Left renal cortex interstitium (tissue), 4 donors: Measurements from ENCODE around the gene SMYD3. TPM values are rescaled to one million over a fixed set of nuclear protein-coding genes. Genes with fewer than 3 reads are reported as not detected.
A peak's percentile ranks its signal among the peaks of the same experiment; 100 is the strongest.

Experiments
- DNase-seq, 4 donors: peaks; one replicate each; pipeline ENCODE4 v3.0.0-alpha.2; 2013; ENCODE audit warnings: low read depth in 4 of 4, low spot score in 2 of 4, missing footprints in 1 of 4
- polyA plus RNA-seq, 4 donors: library from polyadenylated mRNA; unstranded; fragments of 120-200 nt; gene quantifications; one replicate each; pipeline ENCODE4 v1.2.1, GENCODE V29; 2013; ENCODE audit not compliant: insufficient read length in 4 of 4

SMYD3 gene
- polyA plus RNA-seq = 10 to 100 TPM; 23.8 to 31.7 (median 27.7) TPM

- DNase-seq = peak; percentile 50 to 82 (median 69)
Measured at GRCh38 chr1:246506674-246507481, at the start of gene SMYD3. TSS of gene SMYD3 (minus strand) at chr1:246507279.

DNA sequence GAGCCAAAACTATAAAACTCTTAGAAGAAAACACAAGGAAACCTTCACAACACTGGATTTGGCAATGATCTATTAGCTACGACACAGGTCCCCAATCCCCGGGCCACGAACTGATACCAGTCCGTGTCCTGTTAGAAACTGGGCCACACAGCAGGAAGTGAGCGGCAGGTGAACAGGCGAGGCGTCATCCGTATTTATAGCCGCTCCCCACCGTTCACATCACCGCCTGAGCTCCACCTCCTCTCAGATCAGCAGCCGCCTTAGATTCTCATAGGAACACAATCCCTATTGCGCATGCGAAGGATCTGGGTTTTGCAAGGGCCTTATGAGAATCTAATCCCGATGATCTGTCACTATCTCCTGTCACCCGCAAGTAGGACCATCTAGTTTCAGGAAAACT lies 47.1 kb upstream of the SMYD3 start:
- no peak for DNase-seq

DNA sequence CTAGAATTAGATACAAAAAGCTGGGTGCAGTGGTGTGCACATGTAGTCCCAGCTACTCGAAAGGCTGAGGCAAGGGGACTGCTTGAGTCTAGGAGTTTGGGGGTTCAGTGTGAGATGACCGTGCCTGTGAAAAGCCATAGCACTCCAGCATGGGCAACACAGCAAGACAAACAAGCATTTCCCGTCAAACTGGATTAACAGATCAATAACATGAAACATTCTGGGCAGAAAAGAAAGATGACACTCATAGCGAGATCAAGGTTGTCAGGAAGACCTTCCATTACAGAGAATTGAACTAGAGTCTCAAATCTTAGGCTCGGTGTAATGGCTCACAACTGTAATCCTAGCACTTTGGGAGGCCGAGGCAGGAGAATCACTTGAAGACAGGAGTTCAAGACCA lies 45.0 kb upstream of the SMYD3 start:
- DNase-seq = no peak

DNA sequence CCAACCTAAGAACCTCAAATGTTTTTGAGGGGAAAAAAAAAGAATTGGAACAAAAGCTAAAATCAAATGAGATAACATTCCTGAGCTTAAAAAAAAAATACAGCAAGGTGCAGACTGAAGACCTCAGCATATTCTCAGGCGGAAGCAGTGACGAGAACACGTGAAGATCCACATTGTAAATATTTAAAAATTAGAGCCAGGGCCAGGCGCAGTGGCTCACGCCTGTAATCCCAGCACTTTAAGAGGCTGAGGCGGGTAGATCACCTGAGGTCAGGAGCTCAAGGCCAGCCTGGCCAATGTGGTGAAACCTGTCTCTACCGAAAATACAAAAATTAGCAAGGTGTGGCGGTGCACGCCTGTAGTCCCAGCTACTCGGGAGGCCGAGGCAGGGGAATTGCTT lies 43.3 kb upstream of the SMYD3 start:
- no peak for DNase-seq

- DNase-seq = no peak
Measured at GRCh38 chr1:246549665-246550064, 42.6 kb upstream of the SMYD3 start.

- no peak for DNase-seq
Measured at GRCh38 chr1:246544001-246544400, 36.9 kb upstream of the SMYD3 start.

DNA sequence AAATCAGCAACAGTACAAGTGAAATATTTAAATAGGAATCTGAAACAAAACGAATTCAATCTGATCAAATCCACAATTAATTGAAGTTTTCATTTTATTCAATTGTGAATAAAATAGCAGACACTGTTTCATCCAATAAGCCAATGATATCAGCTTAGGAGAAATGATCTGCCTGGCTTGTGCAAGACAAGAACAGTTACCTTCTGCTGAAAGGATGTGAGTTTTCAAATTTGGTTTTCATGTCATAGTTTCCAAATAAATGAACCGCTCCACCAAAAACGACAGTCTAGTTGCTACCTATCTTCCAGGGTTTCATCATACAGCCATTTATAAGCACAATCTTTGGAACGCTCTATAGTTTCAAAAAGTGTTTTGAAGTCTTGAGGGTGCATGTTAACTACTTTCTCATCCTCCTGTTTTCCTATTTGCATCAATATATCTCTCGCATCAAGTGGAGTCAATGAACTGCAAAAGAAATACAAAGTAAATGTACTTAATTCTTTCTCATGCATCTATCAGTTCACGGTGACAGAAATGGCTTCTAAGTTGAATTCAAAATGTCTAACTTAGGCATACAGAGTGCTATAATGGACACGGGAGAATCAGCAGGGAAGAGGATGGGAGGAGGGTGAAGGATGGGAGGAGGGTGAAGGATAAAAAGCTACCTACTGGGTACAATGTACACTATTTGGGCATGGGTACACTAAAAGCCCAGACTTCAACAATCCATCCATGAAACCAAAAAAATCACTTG lies 33.8 kb upstream of the SMYD3 start:
- no peak for DNase-seq

GRCh38 chr1:246537887-246538286 lies 30.8 kb upstream of the SMYD3 start:
- no peak for DNase-seq

DNA sequence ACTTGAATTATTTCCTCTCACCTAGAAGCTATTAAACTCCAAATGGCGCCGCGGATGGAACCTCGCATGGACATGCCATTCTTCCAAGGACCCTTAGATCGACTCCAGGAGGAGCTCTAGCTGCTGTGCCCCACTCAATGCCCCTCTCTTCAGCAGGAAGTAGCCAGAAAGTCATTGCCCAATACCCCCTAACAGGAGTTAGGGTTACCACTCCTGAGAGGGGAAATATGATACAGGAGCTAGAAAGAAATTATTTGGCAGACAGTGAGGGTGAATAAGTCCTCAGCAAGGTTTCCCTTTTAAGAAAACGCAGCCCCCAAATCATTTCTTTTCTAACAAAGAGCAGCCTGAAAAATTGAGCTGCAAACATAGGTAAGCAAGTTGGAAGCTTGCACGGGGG lies 30.4 kb upstream of the SMYD3 start:
- no peak for DNase-seq

GRCh38 chr1:246534114-246534513 lies 27.0 kb upstream of the SMYD3 start:
- DNase-seq = no peak

GRCh38 chr1:246533371-246533905 lies 26.4 kb upstream of the SMYD3 start:
- no peak for DNase-seq

DNA sequence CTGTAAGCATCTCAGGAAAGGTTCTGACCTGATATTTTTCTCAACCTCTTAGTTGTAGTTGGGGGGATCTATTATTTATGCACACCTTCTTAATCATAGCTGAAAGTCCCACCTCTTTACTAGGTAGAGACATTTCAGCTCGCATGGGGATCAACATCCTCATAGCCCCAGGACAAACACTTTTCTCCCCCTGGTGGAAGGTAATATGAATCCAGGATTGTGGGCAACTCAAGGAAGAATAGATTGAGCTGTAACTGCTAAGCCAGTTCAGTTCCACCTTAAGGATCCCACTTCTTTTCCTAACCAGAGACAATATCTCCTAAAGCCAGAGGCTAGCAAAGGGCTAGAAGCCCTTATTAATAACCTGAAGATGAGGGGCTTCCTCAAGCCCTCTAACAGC lies 25.4 kb upstream of the SMYD3 start:
- no peak for DNase-seq

DNA sequence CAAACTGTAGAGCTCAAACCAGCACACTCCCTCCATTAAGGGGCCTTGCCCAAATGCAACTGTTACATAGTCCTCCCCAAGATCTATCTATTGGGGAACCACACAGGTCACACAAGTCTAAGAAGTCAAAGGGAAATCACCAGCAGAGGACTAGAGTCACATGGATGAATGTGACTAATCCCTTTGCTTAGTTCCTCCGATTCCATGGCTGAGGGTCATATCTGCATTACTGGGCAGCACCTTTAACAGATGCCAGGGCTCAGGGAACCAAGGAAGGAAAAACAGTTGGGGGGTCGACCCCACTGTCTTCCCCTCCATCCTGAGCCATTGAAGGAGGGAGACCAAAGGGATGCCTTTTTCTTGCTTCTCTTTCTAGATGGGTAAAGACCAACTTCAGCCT lies 23.4 kb upstream of the SMYD3 start:
- no peak for DNase-seq

GRCh38 chr1:246528933-246529731 lies 22.1 kb upstream of the SMYD3 start:
- DNase-seq = no peak

- DNase-seq = no peak
Measured at GRCh38 chr1:246527402-246528088, 20.5 kb upstream of the SMYD3 start.

- DNase-seq = no peak
Measured at GRCh38 chr1:246526915-246527314, 19.8 kb upstream of the SMYD3 start.

DNA sequence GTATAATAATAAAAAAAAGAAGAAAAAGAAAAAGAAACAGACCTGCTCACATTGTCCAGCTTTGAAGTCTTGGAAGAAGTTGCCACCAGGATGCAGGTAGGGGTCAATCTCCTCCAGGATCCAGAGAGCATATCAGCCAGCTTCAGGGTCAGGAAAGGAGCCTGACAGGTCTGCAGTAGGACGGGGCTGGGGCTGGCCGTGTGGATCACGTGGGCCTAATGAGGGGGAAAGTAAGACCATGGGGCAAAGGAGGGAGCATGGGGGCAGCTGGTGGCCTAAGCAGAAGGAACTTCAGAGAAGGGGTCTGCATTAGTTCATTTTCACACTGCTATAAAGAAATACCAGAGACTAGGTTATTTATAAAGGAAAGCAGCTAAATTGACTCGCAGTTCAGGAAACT lies 19.3 kb upstream of the SMYD3 start:
- DNase-seq = no peak

DNA sequence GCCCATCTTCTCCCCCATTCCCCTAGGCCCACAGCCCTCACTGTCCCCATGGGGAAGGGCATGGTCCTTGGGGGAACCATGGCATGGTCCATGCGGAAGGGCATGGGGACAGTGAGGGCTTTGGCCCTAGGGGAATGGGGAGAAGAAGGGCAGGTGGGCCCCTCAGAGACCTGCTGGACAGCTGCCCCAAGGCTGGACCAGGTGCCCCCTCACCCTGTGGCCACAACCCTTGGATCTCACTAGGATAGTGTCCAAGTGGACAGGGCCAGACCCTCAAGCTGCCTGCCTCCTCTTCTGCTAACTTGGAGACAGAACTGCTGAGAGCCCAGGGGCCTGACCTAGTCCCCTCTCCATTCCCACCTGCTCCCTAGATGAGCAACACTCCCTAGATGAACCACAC lies 12.4 kb upstream of the SMYD3 start:
- no peak for DNase-seq

- DNase-seq = no peak
Measured at GRCh38 chr1:246518456-246519205, 11.6 kb upstream of the SMYD3 start.

DNA sequence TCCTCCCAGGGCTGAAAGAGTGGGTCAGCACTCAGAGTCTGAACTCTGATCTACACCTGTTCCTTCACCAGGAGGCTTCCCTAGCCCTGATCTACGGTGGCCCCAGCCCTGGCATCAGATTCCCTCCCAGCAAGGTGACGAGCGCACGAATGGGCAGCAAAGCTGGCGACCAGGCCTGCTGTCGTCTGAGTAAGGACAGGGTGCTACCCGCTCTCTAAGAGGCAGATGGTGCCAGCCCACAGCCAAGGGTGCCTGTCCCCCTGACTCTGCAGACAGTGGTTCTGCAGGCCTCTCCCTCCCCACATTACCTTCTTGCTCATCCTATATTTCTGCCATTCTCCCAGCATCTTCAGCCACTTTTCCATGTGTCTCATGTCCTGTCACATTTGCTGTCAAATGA lies 10.3 kb upstream of the SMYD3 start:
- no peak for DNase-seq
